Measurements from ENCODE around the gene TRIM33. TPM values are rescaled to one million over a fixed set of nuclear protein-coding genes. Genes with fewer than 3 reads are reported as not detected.
A peak's percentile ranks its signal among the peaks of the same experiment; 100 is the strongest.

TRIM33 gene
- total and polyA plus RNA-seq, 2 donors (not counting 3 experiments of a cell fraction or from before 2014, with no cell fraction given) = 10.3 to 29.1 TPM

GRCh38 chr1:114495486-114495885, 15.5 kb downstream of the TRIM33 start:
- FAIRE-seq (no peak), DNase-seq (ENCODE audit: low read depth, low spot score) (peak; percentile 50)
- BruUV-seq (replicated peaks) = no TSS peak
- H3K27ac ChIP-seq (ENCODE audit: insufficient read depth, low read depth, low read length) = no peak overlapping the region
- ChIA-PET CTCF (interaction anchor here (1.7 kb wide), 1 partner anchor 16 kb away, joined by 5 read pairs; the partner anchor contains the start of gene TRIM33), POLR2A (no interaction called here)
- no peaks in the 10 kb centered on the region for H3K9me3 ChIP-seq (replicated peaks; ENCODE audit: control insufficient read depth, insufficient read depth, low read length)
- no peak overlapping the region for H2AFZ ChIP-seq (ENCODE audit: low read depth, low read length)
- H3K9me1 ChIP-seq (replicated peaks; ENCODE audit: control insufficient read depth, extremely low read depth, insufficient read depth, low read length) = no peaks in the 10 kb centered on the region
- dilution Hi-C loops (cut with MboI; ENCODE audit: extremely low pct_ligation_motif_present, low sequenced_read_pairs) = no loop called here
- peaks cover 8% of the 10 kb centered on the region for H4K20me1 ChIP-seq (replicated peaks; ENCODE audit: control insufficient read depth, extremely low read depth, insufficient read depth, low read length)
- H3K4me1 ChIP-seq (ENCODE audit: control insufficient read depth, extremely low read depth, insufficient read depth, low read length) = no peaks in the 10 kb centered on the region
- H3K36me3 ChIP-seq (ENCODE audit: control insufficient read depth in 2 of 2, extremely low read depth in 1 of 2, insufficient read depth in 2 of 2, low read length in 2 of 2) = no peaks in the 10 kb centered on the region
- intact Hi-C loops (cut with micrococcal nuclease) = no loop called here
- peaks cover 93% of the 10 kb centered on the region for H3K79me2 ChIP-seq (ENCODE audit: control insufficient read depth, insufficient read depth, low read length)
- H3K4me2 ChIP-seq (ENCODE audit: insufficient read depth, low read length) = no peak overlapping the region
- no peak overlapping the region for H3K4me3 ChIP-seq (replicated peaks in 1 of 3; ENCODE audit: insufficient read depth in 1 of 3, low read depth in 1 of 3, low read length in 3 of 3)
- no peak overlapping the region for H3K9ac ChIP-seq (replicated peaks; ENCODE audit: extremely low read depth, insufficient read depth, low read length)
- TF ChIP-seq POLR2AphosphoS5 (IDR thresholded peaks at IDR 0.05; ENCODE audit: insufficient read depth, low read depth, low read length) (no peak), POLR2A (IDR thresholded peaks at IDR 0.05; ENCODE audit: low read depth, low read length) (no peak), CTCF (IDR thresholded peaks at IDR 0.05; ENCODE audit: extremely low read depth in 1 of 2, insufficient read depth in 1 of 2, low read depth in 1 of 2, low read length in 2 of 2) (no peak), MYC (IDR thresholded peaks at IDR 0.05; ENCODE audit: low read depth, low read length) (no peak), EZH2 (IDR thresholded peaks at IDR 0.05; ENCODE audit: borderline replicate concordance, low read depth, low read length, severe bottlenecking) (no peak), GATA2 (IDR thresholded peaks at IDR 0.05; ENCODE audit: insufficient read depth, insufficient read length, low read depth, low read length) (no peak), JUN (IDR thresholded peaks at IDR 0.05; ENCODE audit: borderline replicate concordance, insufficient read depth, insufficient read length, low read depth) (no peak), FOS (IDR thresholded peaks at IDR 0.05; ENCODE audit: borderline replicate concordance, insufficient read depth, low read length) (no peak)
- TF ChIP-seq, protein P1, sequence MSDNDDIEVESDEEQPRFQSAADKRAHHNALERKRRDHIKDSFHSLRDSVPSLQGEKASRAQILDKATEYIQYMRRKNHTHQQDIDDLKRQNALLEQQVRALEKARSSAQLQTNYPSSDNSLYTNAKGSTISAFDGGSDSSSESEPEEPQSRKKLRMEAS (IDR thresholded peaks at IDR 0.05; ENCODE audit: insufficient read depth, insufficient read length) = no peak
- H3K27me3 ChIP-seq (ENCODE audit: control insufficient read depth in 2 of 2, insufficient read depth in 2 of 2, low read length in 2 of 2) = no peaks in the 10 kb centered on the region

All from endothelial cell of umbilical vein (primary cell).